Skin epidermis (tissue), 12 donors: Measurements from ENCODE around the gene E2F3.

Experiments
- H3K27ac ChIP-seq, 21 experiments: fragments of 200-600 bp; sonication (generic) in 11 of 21; one replicate each; pipeline ENCODE4 v1.5.0; 2020; ENCODE audit warnings: mild to moderate bottlenecking in 3 of 21, inconsistent platforms in 2 of 21, moderate library complexity in 2 of 21
- H3K4me3 ChIP-seq, 7 experiments: fragments of 200-600 bp; sonication (generic) in 2 of 7; one replicate each; pipeline ENCODE4 v1.5.0; 2020; ENCODE audit warnings: inconsistent platforms in 2 of 7, mild to moderate bottlenecking in 2 of 7, moderate library complexity in 1 of 7

Gene E2F3

GRCh38 chr6:20400456-20401204, 1.0 kb upstream of the E2F3 start:
- peak overlapping the region in 20 of 21 experiments; percentile 6 to 69 (median 50) for H3K27ac ChIP-seq
- H3K4me3 ChIP-seq: peak overlapping the region; percentile 53 to 87 (median 84)

GRCh38 chr6:20402092-20402341, 338 bp downstream of the E2F3 start:
- Histone ChIP-seq H3K27ac (peak overlapping the region; percentile 37 to 97 (median 92)), H3K4me3 (peak overlapping the region; percentile 62 to 87 (median 84))

- H3K27ac ChIP-seq: peak overlapping the region; percentile 83 to 97 (median 92)
- peak overlapping the region; percentile 62 to 87 (median 84) for H3K4me3 ChIP-seq
Measured at GRCh38 chr6:20402342-20403069, 827 bp downstream of the E2F3 start.

- Histone ChIP-seq H3K27ac (peak overlapping the region; percentile 83 to 97 (median 92)), H3K4me3 (peak overlapping the region; percentile 62 to 87 (median 84))
Measured at GRCh38 chr6:20403070-20403765, 1.5 kb downstream of the E2F3 start.

GRCh38 chr6:20403766-20404640, 2.3 kb downstream of the E2F3 start:
- H3K4me3 ChIP-seq: peak overlapping the region; percentile 62 to 87 (median 84)

GRCh38 chr6:20404641-20405032, 3.0 kb downstream of the E2F3 start:
- Histone ChIP-seq H3K27ac (peak overlapping the region in 20 of 21 experiments; percentile 84 to 97 (median 92)), H3K4me3 (peak overlapping the region; percentile 62 to 87 (median 84))

More at GRCh38 chr6:20403766-20404640, 2.3 kb downstream of the E2F3 start:
- H3K27ac ChIP-seq: peak overlapping the region; percentile 83 to 97 (median 92)

GRCh38 chr6:20408851-20409250, 7.2 kb downstream of the E2F3 start:
- H3K27ac ChIP-seq: peak overlapping the region in 2 of 21 experiments; percentile 43 to 64

GRCh38 chr6:20409427-20409971, 7.8 kb downstream of the E2F3 start:
- Histone ChIP-seq H3K27ac (peak overlapping the region in 7 of 21 experiments; percentile 2 to 64 (median 43)), H3K4me3 (no peak overlapping the region)

More at GRCh38 chr6:20408851-20409250, 7.2 kb downstream of the E2F3 start:
- H3K4me3 ChIP-seq: no peak overlapping the region

- H3K4me3 ChIP-seq: no peak overlapping the region
- peak overlapping the region in 7 of 21 experiments; percentile 9 to 67 (median 40) for H3K27ac ChIP-seq
Measured at GRCh38 chr6:20411544-20411943, 9.9 kb downstream of the E2F3 start.

- Histone ChIP-seq H3K4me3 (no peak overlapping the region), H3K27ac (peak overlapping the region in 6 of 21 experiments; percentile 9 to 46 (median 39))
Measured at GRCh38 chr6:20411953-20412681, 10.4 kb downstream of the E2F3 start.

- H3K4me3 ChIP-seq: no peak overlapping the region
- H3K27ac ChIP-seq: no peak overlapping the region
Measured at GRCh38 chr6:20412682-20413073, 11.0 kb downstream of the E2F3 start.

GRCh38 chr6:20413826-20414225, 12.1 kb downstream of the E2F3 start:
- H3K4me3 ChIP-seq: no peak overlapping the region

GRCh38 chr6:20414711-20415110, 13.0 kb downstream of the E2F3 start:
- no peak overlapping the region for H3K4me3 ChIP-seq
- no peak overlapping the region for H3K27ac ChIP-seq

More at GRCh38 chr6:20413826-20414225, 12.1 kb downstream of the E2F3 start:
- H3K27ac ChIP-seq: no peak overlapping the region

- Histone ChIP-seq H3K27ac (no peak overlapping the region), H3K4me3 (no peak overlapping the region)
Measured at GRCh38 chr6:20415304-20415703, 13.6 kb downstream of the E2F3 start.

GRCh38 chr6:20415712-20416454, 14.2 kb downstream of the E2F3 start:
- H3K27ac ChIP-seq: no peak overlapping the region

GRCh38 chr6:20416567-20417345, 15.1 kb downstream of the E2F3 start:
- Histone ChIP-seq H3K27ac (no peak overlapping the region), H3K4me3 (no peak overlapping the region)

More at GRCh38 chr6:20415712-20416454, 14.2 kb downstream of the E2F3 start:
- H3K4me3 ChIP-seq: no peak overlapping the region

GRCh38 chr6:20417819-20418218, 16.1 kb downstream of the E2F3 start:
- Histone ChIP-seq H3K4me3 (no peak overlapping the region), H3K27ac (no peak overlapping the region)
